ELF-1 (cell line): Measurements from ENCODE around the gene SPTB.
A peak's percentile ranks its signal among the peaks of the same experiment; 100 is the strongest.

Experiments used
- DNase-seq: peaks from one replicate; pipeline ENCODE4 v3.0.0-alpha.2; 2016; ENCODE audit warnings: low read depth, low spot score

SPTB gene

DNA sequence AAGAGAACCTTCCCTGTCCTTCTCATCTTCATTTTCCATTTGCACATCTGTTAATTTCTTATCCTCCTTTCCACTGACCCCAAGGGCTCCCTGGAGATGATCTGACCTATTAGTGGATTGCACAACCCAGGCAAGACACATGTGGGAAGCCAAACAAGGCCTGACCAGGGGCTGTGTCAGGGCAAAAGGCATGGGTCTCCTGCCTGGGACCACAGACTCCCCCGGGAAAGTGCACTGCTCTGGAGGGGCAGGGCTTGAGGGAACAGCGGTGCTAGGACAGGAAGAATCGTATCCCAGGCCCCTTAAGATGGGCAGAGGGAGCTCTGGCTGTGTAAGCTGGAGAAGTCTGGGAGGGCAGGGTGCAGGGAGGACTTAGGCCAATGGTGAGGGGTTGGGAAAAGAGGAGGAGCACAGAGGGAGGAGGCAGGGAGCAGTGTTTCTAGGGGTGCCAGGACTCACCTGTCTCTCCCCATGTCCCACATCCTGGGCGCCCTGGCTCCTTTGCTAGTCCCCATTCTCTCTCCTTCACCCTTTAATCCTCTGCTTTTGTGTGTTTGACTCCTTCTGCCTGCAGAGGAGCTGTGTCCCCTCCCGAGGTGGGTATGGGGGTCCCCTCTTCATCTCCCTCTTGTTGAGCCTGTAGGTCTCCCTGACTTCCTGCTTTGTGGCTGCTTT, 150.2 kb downstream of the SPTB start:
- DNase-seq: no peak

GRCh38 chr14:64728856-64729255, 150.9 kb downstream of the SPTB start:
- DNase-seq: no peak

- DNase-seq: no peak
Measured at GRCh38 chr14:64728106-64728505, 151.6 kb downstream of the SPTB start.

- DNase-seq: no peak
Measured at GRCh38 chr14:64727551-64728071, 152.1 kb downstream of the SPTB start.

DNA sequence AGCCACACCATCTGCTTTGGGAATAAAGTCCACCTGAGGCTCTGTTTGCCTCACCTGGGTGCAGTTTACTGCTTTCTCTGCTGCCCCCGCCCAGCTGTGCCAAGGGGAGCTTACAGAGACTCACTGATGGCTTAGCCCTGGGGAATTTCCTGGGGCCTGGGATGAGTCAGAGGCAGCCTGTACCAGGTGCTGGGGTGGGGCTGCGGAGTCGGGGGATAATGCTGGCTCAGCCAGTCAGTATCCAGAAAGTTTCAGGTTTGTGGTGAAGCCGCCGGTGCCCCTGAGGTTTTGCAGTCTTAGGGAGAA, 153.2 kb downstream of the SPTB start:
- DNase-seq: peak; percentile 49

DNA sequence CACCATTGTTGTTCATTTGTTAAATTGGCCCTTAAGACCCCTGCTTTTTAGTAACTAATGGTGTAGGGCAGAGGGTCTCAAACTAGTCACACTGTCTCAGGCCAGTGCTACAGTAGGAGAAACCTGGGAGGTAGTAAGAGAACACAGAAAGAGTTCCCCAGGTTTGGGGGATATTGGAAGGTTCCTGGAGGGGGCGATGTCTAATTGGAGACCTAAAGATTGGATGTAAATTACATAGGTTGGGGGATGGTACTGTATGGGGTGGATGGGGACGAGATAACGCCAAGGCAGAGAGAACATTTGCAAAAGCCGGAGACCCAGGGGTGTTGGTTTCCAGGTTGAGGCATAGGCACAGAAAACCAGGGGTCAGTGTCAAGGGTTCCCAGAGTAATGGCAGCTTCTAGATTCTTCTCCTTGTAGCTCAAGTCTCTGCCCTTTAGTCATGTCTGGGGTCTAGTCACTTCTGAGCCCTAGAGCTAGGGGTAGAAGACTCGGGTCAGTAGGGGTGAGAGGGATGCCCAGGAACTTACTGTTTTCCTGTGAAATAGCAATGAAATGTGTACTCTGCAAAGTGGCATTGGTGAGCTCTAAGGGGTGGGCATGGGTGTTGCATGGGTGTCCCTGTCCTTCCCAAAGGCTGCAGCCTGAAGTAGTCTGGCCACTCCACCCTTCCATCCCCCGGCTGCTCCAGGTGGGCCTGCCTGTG, 153.7 kb downstream of the SPTB start:
- DNase-seq: no peak

DNA sequence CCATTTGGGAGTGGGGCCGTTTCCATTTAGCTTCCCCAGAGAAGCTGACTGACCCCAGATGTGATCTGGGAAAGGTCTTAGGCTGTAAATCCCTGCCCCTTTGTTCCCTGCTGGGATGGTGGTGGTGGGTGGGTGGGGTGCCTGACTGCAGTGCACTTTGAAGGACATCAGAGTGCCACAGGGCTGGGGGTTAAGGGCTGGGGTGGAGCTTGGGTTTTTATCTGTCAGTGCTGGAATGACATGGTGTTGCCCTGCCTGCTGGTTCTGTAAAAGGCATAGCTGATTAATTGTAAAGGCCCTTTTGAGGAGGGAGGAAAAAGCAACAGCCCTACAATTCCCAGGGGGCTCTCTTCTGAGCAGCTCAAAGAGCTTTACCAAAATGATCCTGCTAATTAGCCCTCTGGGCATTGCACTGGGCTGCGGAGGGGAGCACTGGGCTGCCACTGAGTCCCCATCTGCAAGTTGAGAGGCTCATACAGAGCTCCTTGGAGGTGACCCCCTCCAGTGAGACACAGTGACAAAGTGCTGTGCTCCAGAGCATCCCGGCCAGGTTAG, 154.4 kb downstream of the SPTB start:
- peak; percentile 81 for DNase-seq

GRCh38 chr14:64724578-64724930, 155.2 kb downstream of the SPTB start:
- DNase-seq: no peak

- peak; percentile 57 for DNase-seq
Measured at GRCh38 chr14:64723691-64724577, 155.8 kb downstream of the SPTB start.

DNA sequence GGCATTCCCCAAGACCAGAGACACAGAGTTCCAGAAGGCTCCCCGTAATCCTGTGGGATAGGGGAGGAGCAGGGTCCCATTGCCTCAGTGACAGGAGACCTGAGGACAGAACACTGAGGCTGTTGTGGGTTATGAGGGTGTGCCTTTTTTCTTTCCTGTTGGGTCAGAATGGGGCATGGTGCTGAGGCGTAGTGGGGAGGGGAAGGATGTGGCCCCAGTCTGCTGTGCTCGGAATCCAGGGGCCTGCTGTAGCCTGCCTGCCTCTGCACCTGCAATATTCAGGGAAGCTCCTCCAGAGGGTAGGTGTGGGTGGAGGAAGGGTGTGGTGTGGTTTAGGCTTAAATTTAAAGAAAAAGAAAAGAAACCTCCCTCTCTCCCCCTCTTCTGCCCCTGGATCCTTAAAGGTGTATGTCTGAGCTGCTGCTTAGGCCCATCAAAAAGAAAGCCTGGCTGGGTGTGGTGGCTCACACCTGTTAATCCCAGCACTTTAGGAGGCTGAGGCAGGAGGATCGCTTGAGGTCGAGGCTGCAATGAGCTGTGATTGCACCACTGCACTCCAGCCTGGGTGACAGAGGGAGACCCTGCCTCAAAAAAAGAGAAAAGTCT, 156.8 kb downstream of the SPTB start:
- no peak for DNase-seq

- no peak for DNase-seq
Measured at GRCh38 chr14:64721899-64722298, 157.8 kb downstream of the SPTB start.

GRCh38 chr14:64721391-64721791, 158.3 kb downstream of the SPTB start:
- DNase-seq: no peak

DNA sequence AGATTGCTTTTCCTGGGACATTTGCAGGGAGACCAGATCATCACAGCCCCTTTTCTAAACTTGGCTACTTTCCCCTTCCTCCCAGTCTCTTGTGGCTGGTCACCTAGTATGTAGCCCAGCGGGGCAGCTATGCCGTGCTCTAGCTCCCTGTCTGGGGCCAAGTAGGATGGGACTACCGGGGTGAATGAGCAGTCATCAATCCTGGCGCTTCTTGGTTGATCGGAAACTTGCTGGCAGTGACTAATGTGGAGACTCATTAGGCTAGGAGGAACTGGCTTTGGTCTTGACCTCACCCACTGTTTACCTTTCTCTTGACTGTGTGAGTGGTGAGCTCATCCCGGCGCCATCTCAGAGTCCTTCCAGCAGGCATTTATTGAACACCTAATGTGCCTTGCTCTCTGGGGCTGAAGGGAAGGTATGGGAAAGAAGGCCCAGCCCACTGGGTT, 159.6 kb downstream of the SPTB start:
- DNase-seq: peak; percentile 34

GRCh38 chr14:64719601-64720000, 160.1 kb downstream of the SPTB start:
- no peak for DNase-seq

DNA sequence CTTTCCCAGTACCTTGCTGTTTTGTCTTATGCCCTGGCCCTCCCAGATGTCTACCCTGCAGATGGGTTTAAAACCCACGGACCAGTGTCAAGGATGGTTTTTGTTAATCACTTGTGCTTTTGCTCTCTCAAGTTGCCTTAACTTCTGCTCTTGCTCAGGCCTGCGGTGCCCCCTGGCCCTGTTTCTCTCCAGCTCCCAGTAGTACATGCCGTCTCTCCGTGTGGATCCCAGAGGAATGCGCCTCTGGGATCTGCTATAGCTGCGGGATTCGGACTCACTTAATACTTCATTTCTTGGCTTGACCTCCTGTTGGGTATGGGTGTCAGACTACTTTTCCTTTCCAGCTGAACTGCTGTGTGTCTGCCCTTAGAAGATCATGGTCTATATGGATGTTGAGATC, 160.9 kb downstream of the SPTB start:
- no peak for DNase-seq

GRCh38 chr14:64717870-64718269, 161.8 kb downstream of the SPTB start:
- DNase-seq: no peak

- peak; percentile 85 for DNase-seq
Measured at GRCh38 chr14:64715628-64716412, 163.9 kb downstream of the SPTB start.

- no peak for DNase-seq
Measured at GRCh38 chr14:64715146-64715627, 164.5 kb downstream of the SPTB start.

GRCh38 chr14:64714432-64715025, 165.2 kb downstream of the SPTB start:
- no peak for DNase-seq

DNA sequence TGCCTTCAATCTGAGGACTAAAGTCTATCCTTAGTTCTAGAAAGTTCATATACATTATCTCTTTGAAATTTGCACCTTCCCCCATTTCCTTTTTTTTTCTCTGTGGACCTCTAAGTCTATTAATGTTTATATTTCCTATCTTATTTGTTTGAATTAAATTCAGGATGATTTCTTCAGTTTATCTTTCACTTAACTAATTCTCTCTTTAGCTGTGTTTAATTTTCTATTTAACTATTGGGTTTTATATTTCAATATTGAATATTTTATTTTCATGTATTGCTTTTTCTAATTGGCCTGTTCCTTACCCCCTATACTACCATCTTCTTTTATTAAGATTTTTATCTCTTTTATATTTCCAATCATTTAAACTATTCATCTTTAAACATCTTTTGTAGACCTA, 166.0 kb downstream of the SPTB start:
- DNase-seq: no peak
